K562 (cell line): ENCODE data around the gene ZNF790. TPM values are rescaled to one million over a fixed set of nuclear protein-coding genes. Genes with fewer than 3 reads are reported as not detected.

ENCODE experiments used
- ATAC-seq: fragments of 200-7000 bp; cut with Tn5 transposase; 3 replicates; pipeline ENCODE4 v1.9.1; 2020; ENCODE audit warnings: moderate library complexity
- BruUV-seq: library from RNA; stranded (reverse); fragments of 400-500 nt; replicated peaks from 2 replicates; lab custom pipeline; 2021; lab: Mats Ljungman, UMichigan
- CTCF ChIA-PET: fragments of 300-600 bp; formaldehyde crosslinking; extraction: SDS; loops from one replicate; lab custom pipeline; 2021; ENCODE audit warnings: low intra/inter-chr PET ratio; lab: Yijun Ruan, JAX
- POLR2A ChIA-PET: fragments of 300-600, 350-650 bp; sonication (Branson Sonifier 250); formaldehyde crosslinking; extraction: SDS; loops from one replicate; lab custom pipeline; 2021; ENCODE audit warnings: antibody characterized with exemption, inconsistent platforms; lab: Yijun Ruan, JAX
- DNase-seq, 4 experiments: peaks; one replicate each; pipeline versions ENCODE4 v3.0.0 to v3.0.0-alpha.2; 2011 to 2018; ENCODE audit warnings: low spot score in 3 of 4, mixed read lengths in 3 of 4; ENCODE audit errors: extremely low read depth in 1 of 4
- FAIRE-seq: peaks from 2 replicates; lab custom pipeline; 2011; peaks lifted over from hg19 to GRCh38; lab: Jason Lieb, UNC
- H2AFZ ChIP-seq: 2 replicates; pipeline ENCODE4 v1.6.0; 2011; ENCODE audit warnings: low read depth, low read length, control low read depth, inconsistent platforms
- H3K27ac ChIP-seq: fragments of 200-600 bp; 3 replicates; pipeline ENCODE4 v1.8.0; 2011; ENCODE audit warnings: low read depth, mild to moderate bottlenecking, control low read depth, inconsistent platforms, low read length, moderate library complexity, mixed read lengths; ENCODE audit errors: extremely low read depth
- H3K27me3 ChIP-seq, 2 experiments: fragments of 300-600 bp in 1 of 2; 2 replicates in 1 of 2; 3 replicates in 1 of 2; pipeline versions ENCODE4 v1.6.0 to v1.8.0; 2011; ENCODE audit warnings: inconsistent platforms in 2 of 2, low read length in 2 of 2, mild to moderate bottlenecking in 1 of 2, mixed read lengths in 1 of 2, moderate library complexity in 1 of 2; ENCODE audit not compliant: control insufficient read depth in 2 of 2, insufficient read depth in 2 of 2
- H3K36me3 ChIP-seq: fragments of 300-600 bp; 3 replicates; pipeline ENCODE4 v1.8.0; 2011; ENCODE audit warnings: mild to moderate bottlenecking, low read length, inconsistent platforms; ENCODE audit not compliant: control insufficient read depth, insufficient read depth
- H3K4me1 ChIP-seq, 2 experiments: fragments of 200-600 bp in 1 of 2; replicated peaks in 1 of 2; 2 replicates in 1 of 2; 3 replicates in 1 of 2; pipeline versions ENCODE4 v1.5.1 to v1.8.0; 2011; ENCODE audit warnings: inconsistent platforms in 2 of 2, low read length in 2 of 2, mild to moderate bottlenecking in 1 of 2, mixed read lengths in 1 of 2, moderate library complexity in 1 of 2; ENCODE audit not compliant: control insufficient read depth in 2 of 2, insufficient read depth in 2 of 2
- H3K4me2 ChIP-seq: 2 replicates; pipeline ENCODE4 v1.6.1; 2011; ENCODE audit warnings: low read length, control low read depth, inconsistent platforms, mixed read lengths; ENCODE audit not compliant: insufficient read depth
- H3K4me3 ChIP-seq: fragments of 200-600 bp; sonication (generic), shearing (Covaris generic); 2 replicates; pipeline ENCODE4 v1.5.1; 2016; ENCODE audit warnings: control low read depth, inconsistent platforms
- H3K79me2 ChIP-seq: fragments of 200-600 bp; 3 replicates; pipeline ENCODE4 v1.8.0; 2011; ENCODE audit warnings: low read length, inconsistent platforms; ENCODE audit not compliant: control insufficient read depth, insufficient read depth
- H3K9ac ChIP-seq, 2 experiments: 2 replicates each; pipeline versions ENCODE4 v1.6.0 to v1.6.1; 2011; ENCODE audit warnings: low read depth in 2 of 2, low read length in 2 of 2, control low read depth in 1 of 2, inconsistent platforms in 1 of 2, mild to moderate bottlenecking in 1 of 2, mixed read lengths in 1 of 2; ENCODE audit not compliant: insufficient read depth in 1 of 2
- H3K9me1 ChIP-seq: one replicate; pipeline ENCODE4 v1.6.0; 2011; ENCODE audit warnings: inconsistent platforms, mild to moderate bottlenecking, low read length, moderate library complexity; ENCODE audit not compliant: control insufficient read depth, insufficient read depth
- H3K9me3 ChIP-seq: replicated peaks from 2 replicates; pipeline ENCODE4 v1.5.1; 2011; ENCODE audit warnings: low read depth, low read length, inconsistent platforms; ENCODE audit not compliant: control insufficient read depth, insufficient read depth
- H4K20me1 ChIP-seq: replicated peaks from 2 replicates; pipeline ENCODE4 v1.6.1; 2011; ENCODE audit warnings: low read length, inconsistent platforms, mixed read lengths; ENCODE audit not compliant: control insufficient read depth, insufficient read depth
- CBFA2T2 ChIP-seq: fragments of 450-650 bp; conservative IDR thresholded peaks from 2 replicates; pipeline ENCODE4 v1.6.1; 2017; ENCODE audit warnings: mild to moderate bottlenecking
- CBFB ChIP-seq: sonication (generic); formaldehyde crosslinking; IDR thresholded peaks from 2 replicates; pipeline ENCODE4 v1.4.0; 2020; ENCODE audit warnings: mild to moderate bottlenecking, missing genetic modification reagents
- CREM ChIP-seq: IDR thresholded peaks from 2 replicates; pipeline ENCODE4 v1.6.1; 2014; ENCODE audit warnings: antibody characterized with exemption, low read depth
- DPF2 ChIP-seq: fragments of 450-650 bp; IDR thresholded peaks from 2 replicates; pipeline ENCODE4 v1.6.1; 2016
- EWSR1 ChIP-seq: fragments of 450-650 bp; IDR thresholded peaks from 2 replicates; pipeline ENCODE4 v1.6.1; 2018; ENCODE audit warnings: borderline replicate concordance, mild to moderate bottlenecking, low read depth, moderate library complexity; ENCODE audit not compliant: partially characterized antibody
- FOS ChIP-seq: IDR thresholded peaks from 3 replicates; pipeline ENCODE4 v1.6.1; 2011; ENCODE audit not compliant: insufficient read length; ENCODE audit errors: extremely low read depth
- PTRF ChIP-seq: fragments of 450-650 bp; IDR thresholded peaks from 2 replicates; pipeline ENCODE4 v1.6.1; 2016; ENCODE audit warnings: mild to moderate bottlenecking, missing genetic modification characterization, missing compliant biosample characterization
- RFX5 ChIP-seq: IDR thresholded peaks from 2 replicates; pipeline ENCODE4 v1.6.1; 2011; ENCODE audit warnings: low read depth, mild to moderate bottlenecking, improper control_type of control experiment, low read length
- SREBF1 ChIP-seq: fragments of 150-350 bp; IDR thresholded peaks from 2 replicates; pipeline ENCODE4 v1.6.1; 2014; ENCODE audit warnings: antibody characterized with exemption, low read depth, low read length, borderline replicate concordance
- ZNF133 ChIP-seq: fragments of 250-450 bp; sonication (Bioruptor Pico); IDR thresholded peaks from 2 replicates; pipeline ENCODE4 v1.4.0; 2020; ENCODE audit warnings: mild to moderate bottlenecking
- ZNF316 ChIP-seq: fragments of 450-650 bp; IDR thresholded peaks from 2 replicates; pipeline ENCODE4 v1.6.1; 2016
- WGBS: fragments of 100-300 bp; shearing (Covaris generic); methylation state at CpG from one replicate; pipeline ENCODE4 v1.1.6; 2016; ENCODE audit warnings: low coverage, mixed read lengths; ENCODE audit not compliant: insufficient coverage; ENCODE audit errors: missing lambda C conversion rate; 5-methylcytosine and 5-hydroxymethylcytosine counted together
- in situ Hi-C: fragments of 300-500 bp; cut with MboI; formaldehyde crosslinking; loops from 4 replicates; pipeline ENCODE4 v1.15.0; 2018; ENCODE audit warnings: inconsistent platforms, mixed read lengths
- intact Hi-C: fragments of 100-400 bp; cut with micrococcal nuclease; formaldehyde crosslinking; loops from 2 replicates; pipeline ENCODE4 v1.14.2; 2022
- polyA plus RNA-seq, 8 experiments: library from polyadenylated mRNA; depleted of rRNA in 4 of 8; stranded (reverse) in 5 of 8; unstranded in 3 of 8; fragments of >200 nt; fragmentation: Nextera tagmentation in 2 of 8; fragmentation: Illumina TruSeq in 1 of 8; extraction: Ambion mirVana in 2 of 8; extraction: Trizol in 1 of 8; gene quantifications; 2 replicates each; pipeline versions ENCODE4 v1.2.1 to v1.2.3, GENCODE V29; 2011 to 2014; ENCODE audit warnings: inconsistent platforms in 1 of 8, missing spikeins in 1 of 8
- total RNA-seq, 7 experiments: library from RNA; depleted of rRNA in 6 of 7; stranded (reverse); fragments of >200 nt in 6 of 7; fragmentation: Illumina TruSeq in 2 of 7; extraction: Trizol in 2 of 7; gene quantifications; 2 replicates each; pipeline versions ENCODE4 v1.2.1 to v1.2.3, GENCODE V29; 2011 to 2021; ENCODE audit warnings: low replicate concordance in 1 of 7
- TF ChIP-seq, protein P1 (sequence below): fragments of 250-450 bp; sonication (Bioruptor Pico); IDR thresholded peaks from 2 replicates; pipeline ENCODE4 v1.8.0; 2022; ENCODE audit warnings: inconsistent platforms

The ZNF790 gene
- total and polyA plus RNA-seq, 9 of the 15 experiments (the other 6 are each of a cell fraction or from before 2014, with no cell fraction given), result 0.33 to 1.7 (median 0.53) TPM

GRCh38 chr19:36833430-36833829, 4.8 kb downstream of the ZNF790 start (continued):
- TF ChIP-seq EWSR1 (no peak), DPF2 (no peak), CBFB (CRISPR knock-in tag) (no peak), FOS (no peak)

DNA sequence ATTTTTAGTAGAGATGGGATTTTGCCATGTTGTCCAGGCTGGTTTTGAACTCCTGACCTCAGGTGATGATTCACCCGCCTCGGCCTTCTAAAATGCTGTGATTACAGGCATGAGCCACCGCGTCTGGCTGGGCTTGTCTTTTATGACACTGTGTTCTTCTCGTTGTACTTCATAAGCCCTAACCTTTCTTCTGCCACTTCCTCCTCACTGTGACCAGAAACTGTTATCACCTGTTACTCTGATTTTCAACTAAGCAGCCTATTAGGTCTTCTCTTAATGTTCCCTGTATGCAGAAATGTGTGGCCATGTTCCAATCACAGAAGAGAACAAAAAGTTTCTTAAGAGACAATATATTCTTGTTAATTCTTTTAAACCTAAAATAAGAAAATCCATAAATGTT, 16.4 kb downstream of the ZNF790 start:
- POLR2A ChIA-PET, result no interaction called here
- intact Hi-C loops, result no loop called here

More for the DNA sequence above, 16.4 kb downstream of the ZNF790 start:
- Histone ChIP-seq H4K20me1 (no peaks in the 10 kb centered on the region), H3K9me3 (0 out of 2 replicates have a peak, but pooled peaks cover 2% of the 10 kb centered on the region), H3K4me2 (no peak overlapping the region), H3K4me1 (no peaks in the 10 kb centered on the region), H3K9me1 (no peaks in the 10 kb centered on the region), H3K27me3 (no peaks in the 10 kb centered on the region), H3K27ac (no peak overlapping the region), H2AFZ (no peak overlapping the region), H3K36me3 (no peaks in the 10 kb centered on the region), H3K79me2 (no peaks in the 10 kb centered on the region), H3K9ac (no peak overlapping the region), H3K4me3 (no peak overlapping the region)
- DNase-seq (no peak), ATAC-seq (no peak), FAIRE-seq (no peak)
- CTCF ChIA-PET, result no interaction called here
- BruUV-seq, result no TSS peak
- TF ChIP-seq SREBF1 (no peak), ZNF316 (no peak), CBFA2T2 (no peak), ZNF133 (CRISPR knock-in tag) (no peak), PTRF (no peak), RFX5 (no peak), CREM (no peak)
- TF ChIP-seq, protein P1, sequence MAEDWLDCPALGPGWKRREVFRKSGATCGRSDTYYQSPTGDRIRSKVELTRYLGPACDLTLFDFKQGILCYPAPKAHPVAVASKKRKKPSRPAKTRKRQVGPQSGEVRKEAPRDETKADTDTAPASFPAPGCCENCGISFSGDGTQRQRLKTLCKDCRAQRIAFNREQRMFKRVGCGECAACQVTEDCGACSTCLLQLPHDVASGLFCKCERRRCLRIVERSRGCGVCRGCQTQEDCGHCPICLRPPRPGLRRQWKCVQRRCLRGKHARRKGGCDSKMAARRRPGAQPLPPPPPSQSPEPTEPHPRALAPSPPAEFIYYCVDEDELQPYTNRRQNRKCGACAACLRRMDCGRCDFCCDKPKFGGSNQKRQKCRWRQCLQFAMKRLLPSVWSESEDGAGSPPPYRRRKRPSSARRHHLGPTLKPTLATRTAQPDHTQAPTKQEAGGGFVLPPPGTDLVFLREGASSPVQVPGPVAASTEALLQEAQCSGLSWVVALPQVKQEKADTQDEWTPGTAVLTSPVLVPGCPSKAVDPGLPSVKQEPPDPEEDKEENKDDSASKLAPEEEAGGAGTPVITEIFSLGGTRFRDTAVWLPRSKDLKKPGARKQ (CRISPR knock-in tag), result no peak
- 2% methylated on average over 5 of the region's 5 CpGs for WGBS
- in situ Hi-C loops, result no loop called here
